Measurements from ENCODE around the gene NUDCD2. TPM values are rescaled to one million over a fixed set of nuclear protein-coding genes. Genes with fewer than 3 reads are reported as not detected.
"Not testable (repeated sequence)": the region's sequence is repeated elsewhere in the genome, so short reads cannot be mapped to it uniquely, and the experiment has no call there.

The NUDCD2 gene
- total RNA-seq, 1 donor, result 6.2 TPM

- DNase-seq (ENCODE audit: low read depth in 2 of 3, low spot score in 2 of 3), result peak in 1 of 3 donors; percentile 36
Observed at GRCh38 chr5:163473635-163474243, 13.8 kb upstream of the NUDCD2 start.

GRCh38 chr5:163467682-163468081 is 7.8 kb upstream of the NUDCD2 start:
- no peak for DNase-seq (ENCODE audit: low read depth in 2 of 3, low spot score in 2 of 3)

- no peak for DNase-seq (ENCODE audit: low read depth in 2 of 3, low spot score in 2 of 3)
Observed at GRCh38 chr5:163463063-163463435, 3.1 kb upstream of the NUDCD2 start.

GRCh38 chr5:163460562-163461171 is 765 bp upstream of the NUDCD2 start, which contains the start of gene HMMR:
Gene HMMR (plus strand): TSS chr5:163460632. CDS start chr5:163460693, 61 bp downstream.
- DNase-seq (ENCODE audit: low read depth in 2 of 3, low spot score in 2 of 3), result peak in 1 of 3 donors; percentile 24

- no peak for DNase-seq (ENCODE audit: low read depth in 2 of 3, low spot score in 2 of 3)
Observed at GRCh38 chr5:163459462-163459818, 462 bp downstream of the NUDCD2 start.

GRCh38 chr5:163458778-163459385 is 1.0 kb downstream of the NUDCD2 start:
- no peak for DNase-seq (ENCODE audit: low read depth in 2 of 3, low spot score in 2 of 3)

GRCh38 chr5:163456840-163457239 is 3.1 kb downstream of the NUDCD2 start:
- DNase-seq (ENCODE audit: low read depth in 2 of 3, low spot score in 2 of 3), result no peak

GRCh38 chr5:163456029-163456589 is 3.8 kb downstream of the NUDCD2 start:
- DNase-seq (ENCODE audit: low read depth in 2 of 3, low spot score in 2 of 3), result no peak

- DNase-seq (ENCODE audit: low read depth in 2 of 3, low spot score in 2 of 3), result not testable (repeated sequence)
Observed at GRCh38 chr5:163455406-163455805, 4.5 kb downstream of the NUDCD2 start.

GRCh38 chr5:163453705-163454104 is 6.2 kb downstream of the NUDCD2 start:
- no peak for DNase-seq (ENCODE audit: low read depth in 2 of 3, low spot score in 2 of 3)

GRCh38 chr5:163451489-163451888 is 8.4 kb downstream of the NUDCD2 start:
- no peak for DNase-seq (ENCODE audit: low read depth in 2 of 3, low spot score in 2 of 3)

- no peak for DNase-seq (ENCODE audit: low read depth in 2 of 3, low spot score in 2 of 3)
Observed at GRCh38 chr5:163448491-163448890, 11.4 kb downstream of the NUDCD2 start.

GRCh38 chr5:163447875-163448274 is 12.0 kb downstream of the NUDCD2 start:
- DNase-seq (ENCODE audit: low read depth in 2 of 3, low spot score in 2 of 3), result no peak

GRCh38 chr5:163447191-163447590 is 12.7 kb downstream of the NUDCD2 start:
- no peak for DNase-seq (ENCODE audit: low read depth in 2 of 3, low spot score in 2 of 3)

- DNase-seq (ENCODE audit: low read depth in 2 of 3, low spot score in 2 of 3), result no peak
Observed at GRCh38 chr5:163445345-163445744, 14.6 kb downstream of the NUDCD2 start.

GRCh38 chr5:163444526-163444925 is 15.4 kb downstream of the NUDCD2 start:
- DNase-seq (ENCODE audit: low read depth in 2 of 3, low spot score in 2 of 3), result no peak

- no peak for DNase-seq (ENCODE audit: low read depth in 2 of 3, low spot score in 2 of 3)
Observed at GRCh38 chr5:163440954-163441353, 18.9 kb downstream of the NUDCD2 start.

- peak in 2 of 3 donors; percentile 32 to 43 for DNase-seq (ENCODE audit: low read depth in 2 of 3, low spot score in 2 of 3)
Observed at GRCh38 chr5:163439092-163439425, 20.8 kb downstream of the NUDCD2 start.

- peak; percentile 69 to 98 (median 96) for DNase-seq (ENCODE audit: low read depth in 2 of 3, low spot score in 2 of 3)
Observed at GRCh38 chr5:163437309-163438182, 22.4 kb downstream of the NUDCD2 start, which contains the start of gene CCNG1. Gene CCNG1 (plus strand): TSS chr5:163437595. CDS start chr5:163439257, 1,662 bp downstream.

- DNase-seq (ENCODE audit: low read depth in 2 of 3, low spot score in 2 of 3), result no peak
Observed at GRCh38 chr5:163437011-163437308, 22.9 kb downstream of the NUDCD2 start.

- DNase-seq (ENCODE audit: low read depth in 2 of 3, low spot score in 2 of 3), result no peak
Observed at GRCh38 chr5:163436515-163436914, 23.4 kb downstream of the NUDCD2 start.

Measured in hematopoietic multipotent progenitor cell (in vitro differentiated cells).